B cell (primary cell): ENCODE measurements around the gene FLAD1. TPM values are rescaled to one million over a fixed set of nuclear protein-coding genes. Genes with fewer than 3 reads are reported as not detected.

ENCODE experiments used
- ATAC-seq: fragments of 200-7000 bp; cut with Tn5 transposase; one replicate; pipeline ENCODE4 v1.10.0; 2021; ENCODE audit warnings: low read depth, mild to moderate bottlenecking, moderate number of reproducible peaks, moderate library complexity
- CTCF ChIA-PET: fragments of 350-600 bp; sonication (Branson Sonifier 250); formaldehyde crosslinking; loops from one replicate; lab custom pipeline; 2021; ENCODE audit warnings: antibody characterized with exemption, inconsistent platforms; lab: Charles Lee
- POLR2A ChIA-PET: fragments of 350-600 bp; sonication (Branson Sonifier 250); formaldehyde crosslinking; loops from one replicate; lab custom pipeline; 2021; ENCODE audit warnings: antibody characterized with exemption; lab: Charles Lee
- DNase-seq: peaks from one replicate; pipeline ENCODE4 v3.0.0; 2013
- H2AFZ ChIP-seq: 2 replicates; pipeline ENCODE4 v1.6.1; 2012; ENCODE audit warnings: mild to moderate bottlenecking, low read depth, low read length; ENCODE audit not compliant: insufficient read depth, poor library complexity, severe bottlenecking
- H3K27ac ChIP-seq, 2 donors: 1 replicate in 1 of 2; 2 replicates in 1 of 2; pipeline ENCODE4 v1.5.1; 2012 to 2013; ENCODE audit warnings: low read length in 2 of 2, mild to moderate bottlenecking in 2 of 2, moderate library complexity in 1 of 2
- H3K27me3 ChIP-seq, 4 experiments: fragments of 200-600 bp in 1 of 4; sonication (generic) in 1 of 4; replicated peaks in 1 of 4; 1 replicate in 2 of 4; 2 replicates in 2 of 4; pipeline versions ENCODE4 v1.6.1 to v1.7.0; 2013 to 2016; ENCODE audit warnings: low read length in 3 of 4, mild to moderate bottlenecking in 2 of 4, mixed read lengths in 1 of 4, moderate library complexity in 1 of 4; ENCODE audit not compliant: insufficient read depth in 4 of 4, control insufficient read depth in 3 of 4; ENCODE audit errors: control extremely low read depth in 1 of 4
- H3K36me3 ChIP-seq, 2 experiments: replicated peaks in 1 of 2; 1 replicate in 1 of 2; 2 replicates in 1 of 2; pipeline versions ENCODE4 v1.6.1 to v1.7.1; 2013; ENCODE audit warnings: low read length in 1 of 2; ENCODE audit not compliant: insufficient read depth in 2 of 2, control insufficient read depth in 1 of 2; ENCODE audit errors: control extremely low read depth in 1 of 2, extremely low read depth in 1 of 2
- H3K4me1 ChIP-seq, 2 donors: fragments of 200-600 bp in 1 of 2; sonication (generic) in 1 of 2; 1 replicate in 1 of 2; 2 replicates in 1 of 2; pipeline versions ENCODE4 v1.5.1 to v1.6.1; 2013 to 2017; ENCODE audit warnings: low read length in 2 of 2; ENCODE audit not compliant: control insufficient read depth in 2 of 2, insufficient read depth in 2 of 2
- H3K4me2 ChIP-seq: replicated peaks from 2 replicates; pipeline ENCODE3; 2012; ENCODE audit warnings: mild to moderate bottlenecking, low read depth, low read length; ENCODE audit not compliant: poor library complexity, severe bottlenecking
- H3K4me3 ChIP-seq, 5 experiments: fragments of 200-600 bp in 1 of 5; sonication (generic) in 1 of 5; 1 replicate in 3 of 5; 2 replicates in 2 of 5; pipeline versions ENCODE4 v1.5.1 to v1.7.0; 2011 to 2016; ENCODE audit warnings: low read length in 4 of 5, mild to moderate bottlenecking in 4 of 5, low read depth in 2 of 5, control low read depth in 1 of 5, moderate library complexity in 1 of 5; ENCODE audit not compliant: insufficient read depth in 1 of 5; ENCODE audit errors: control extremely low read depth in 1 of 5, extremely low read depth in 1 of 5
- H3K79me2 ChIP-seq: fragments of 200-600 bp; sonication (generic); one replicate; pipeline ENCODE4 v1.6.0; 2016; ENCODE audit warnings: low read length; ENCODE audit not compliant: control insufficient read depth, insufficient read depth
- H3K9ac ChIP-seq: fragments of 200-600 bp; sonication (generic); 2 replicates; pipeline ENCODE4 v1.6.1; 2017; ENCODE audit warnings: mild to moderate bottlenecking, low read length, moderate library complexity
- H3K9me3 ChIP-seq, 3 donors: one replicate each; pipeline versions ENCODE4 v1.6.1 to v1.7.1; 2013; ENCODE audit warnings: low read length in 2 of 3; ENCODE audit not compliant: control insufficient read depth in 2 of 3, insufficient read depth in 1 of 3; ENCODE audit errors: control extremely low read depth in 1 of 3
- H4K20me1 ChIP-seq: 2 replicates; pipeline ENCODE4 v1.6.0; 2012; ENCODE audit warnings: mild to moderate bottlenecking, low read length; ENCODE audit not compliant: insufficient read depth, control insufficient read depth, poor library complexity, severe bottlenecking
- H3K27ac Mint-ChIP-seq: one replicate; pipeline ENCODE4 v1.8.0; 2021; ENCODE audit warnings: mixed read lengths
- H3K27me3 Mint-ChIP-seq: one replicate; pipeline ENCODE4 v1.8.0; 2021; ENCODE audit warnings: mixed read lengths
- H3K4me1 Mint-ChIP-seq: one replicate; pipeline ENCODE4 v1.8.0; 2021; ENCODE audit warnings: mixed read lengths
- H3K4me3 Mint-ChIP-seq: one replicate; pipeline ENCODE4 v1.8.0; 2021; ENCODE audit warnings: mixed read lengths
- H3K9me3 Mint-ChIP-seq: one replicate; pipeline ENCODE4 v1.8.0; 2022; ENCODE audit warnings: mixed read lengths; ENCODE audit not compliant: insufficient read depth
- CTCF ChIP-seq: fragments of 200-600 bp; IDR thresholded peaks from one replicate; pipeline ENCODE4 v1.8.0; 2022; ENCODE audit warnings: antibody characterized with exemption, mild to moderate bottlenecking
- EZH2 ChIP-seq: IDR thresholded peaks from 2 replicates; pipeline ENCODE4 v1.6.1; 2012; ENCODE audit warnings: borderline replicate concordance, low read depth, mild to moderate bottlenecking, moderate library complexity, low read length; ENCODE audit not compliant: insufficient read depth, poor library complexity, severe bottlenecking
- WGBS: methylation state at CpG from one replicate; pipeline ENCODE4 v1.1.5; 2013; ENCODE audit warnings: missing lambda C conversion rate; ENCODE audit not compliant: insufficient coverage; 5-methylcytosine and 5-hydroxymethylcytosine counted together
- intact Hi-C: fragments of 100-400 bp; cut with micrococcal nuclease; formaldehyde crosslinking; loops from one replicate; pipeline ENCODE4 v1.10.0; 2022
- polyA plus RNA-seq: library from polyadenylated mRNA; depleted of rRNA; stranded (reverse); fragments of >200 nt; gene quantifications from 2 replicates; pipeline ENCODE4 v1.2.3, GENCODE V29; 2012
- total RNA-seq, 2 donors: library from RNA; stranded (reverse); fragments of 120-200 nt in 1 of 2; gene quantifications; 1 replicate in 1 of 2; 2 replicates in 1 of 2; pipeline versions ENCODE4 v1.2.3 to v1.2.4, GENCODE V29; 2013 to 2022

FLAD1 gene
- total and polyA plus RNA-seq, 2 donors (not counting 1 experiment from before 2014, with no cell fraction given): 51.4 to 83.0 TPM

DNA sequence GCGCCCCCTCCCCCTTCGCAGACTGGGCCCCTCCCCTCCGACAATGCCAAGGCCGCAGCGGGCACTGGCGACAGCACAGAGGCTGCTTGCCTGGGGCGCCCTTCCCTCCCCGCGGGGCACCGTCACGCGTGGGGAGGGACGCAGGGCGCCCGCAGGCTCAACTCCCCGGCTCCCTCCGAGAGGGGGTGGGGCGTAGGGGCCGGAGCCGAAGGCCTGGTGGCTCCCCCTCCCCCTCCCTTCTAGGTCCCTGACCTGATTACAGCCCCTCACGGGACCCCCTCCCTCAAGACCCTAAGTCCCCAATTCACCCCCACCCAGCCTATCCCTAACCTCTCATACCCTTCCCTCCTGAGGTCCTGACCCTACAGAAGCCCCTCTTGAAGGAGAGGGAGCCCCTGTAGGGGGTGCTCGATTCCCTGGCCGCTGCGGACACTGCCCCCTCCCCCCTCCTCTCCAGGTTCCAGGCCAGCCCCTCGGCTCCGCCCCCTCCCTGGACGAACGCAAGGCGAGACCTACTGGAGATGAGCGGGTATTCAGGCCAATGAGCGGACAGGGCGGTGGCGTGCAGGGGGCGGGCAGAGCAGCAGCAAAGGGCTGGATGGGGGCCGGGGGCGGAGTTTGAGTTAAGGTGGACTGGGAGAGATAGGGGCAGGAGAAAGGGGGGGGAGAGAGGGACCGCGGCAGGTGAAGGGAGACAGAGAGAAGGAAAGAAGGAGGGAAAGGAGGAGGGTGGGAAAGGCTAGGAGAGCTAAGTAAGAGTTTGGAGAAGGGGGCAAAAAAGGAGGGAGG is 18.7 kb downstream of the FLAD1 start:
- peak overlapping the region; percentile 91 for H3K9ac ChIP-seq
- peak; percentile 81 for ATAC-seq
- TF ChIP-seq EZH2 (no peak), CTCF (no peak)
- under 1% methylated on average over 31 of the region's 38 CpGs for WGBS
- H3K4me3 Mint-ChIP-seq: peak overlapping the region; percentile 90
- peak overlapping the region; percentile 96 for H3K27ac Mint-ChIP-seq
- H3K27me3 Mint-ChIP-seq: no peaks in the 10 kb centered on the region
- H3K27ac ChIP-seq: peak overlapping the region; percentile 73 to 80
- H4K20me1 ChIP-seq: peaks cover 9% of the 10 kb centered on the region
- peaks cover 42% of the 10 kb centered on the region for H3K79me2 ChIP-seq
- ChIA-PET POLR2A (interaction anchor here (0.6 to 7.4 kb wide), 7 partner anchors 13 to 322 kb away, joined by 3 to 74 read pairs (median 4); partner anchors contain the start of genes CKS1B and PMVK), CTCF (interaction anchor here (0.8 to 18.4 kb wide), 8 partner anchors 12 to 83 kb away, joined by 3 to 295 read pairs (median 4); partner anchors contain the start of genes ADAM15, CKS1B and FLAD1)
- no peaks in the 10 kb centered on the region for H3K36me3 ChIP-seq
- peak overlapping the region; percentile 97 for H3K4me2 ChIP-seq
- DNase-seq: peak; percentile 98
- H2AFZ ChIP-seq: peak overlapping the region; percentile 90
- peak overlapping the region; percentile 74 to 95 (median 86) for H3K4me3 ChIP-seq
- H3K9me3 ChIP-seq: no peaks in the 10 kb centered on the region
- H3K4me1 ChIP-seq: peaks cover 41 to 50% of the 10 kb centered on the region in 2 donors
- H3K4me1 Mint-ChIP-seq: peaks cover 51% of the 10 kb centered on the region
- intact Hi-C loops: loop anchor here (1.0 to 5.0 kb wide), 8 partner anchors 15 to 675 kb away; partner anchors contain the start of genes ADAR, ATP8B2, EFNA4 and FLAD1
- no peaks in the 10 kb centered on the region for H3K27me3 ChIP-seq
- H3K9me3 Mint-ChIP-seq: no peaks in the 10 kb centered on the region
